ENCODE data around the gene NCR3LG1. TPM values are rescaled to one million over a fixed set of nuclear protein-coding genes. Genes with fewer than 3 reads are reported as not detected.

The NCR3LG1 gene
- total and polyA plus RNA-seq, 4 donors = 0.94 to 5.8 (median 2.2) TPM

GRCh38 chr11:17352950-17353820 is 1.6 kb downstream of the NCR3LG1 start:
- peak overlapping the region; percentile 31 to 58 for H3K9ac ChIP-seq (ENCODE audit: insufficient read depth in 1 of 2, low read length in 2 of 2)

GRCh38 chr11:17353821-17354600 is 2.4 kb downstream of the NCR3LG1 start:
- DNase-seq = peak in 1 of 3 donors; percentile 2
- WGBS, 2 donors = 7 to 10% methylated on average over 15 of the region's 15 CpGs
- Histone ChIP-seq H3K27ac (ENCODE audit: low read depth in 1 of 2, low read length in 1 of 2) (peak overlapping the region; percentile 45 to 62), H3K9ac (ENCODE audit: insufficient read depth in 1 of 2, low read length in 2 of 2) (peak overlapping the region; percentile 31 to 42), H3K4me1 (ENCODE audit: control insufficient read depth in 5 of 5, insufficient read depth in 5 of 5, low read length in 5 of 5) (peaks cover 0 to 15% (median 2%) of the 10 kb centered on the region in 5 donors), H3K36me3 (ENCODE audit: control insufficient read depth in 4 of 4, insufficient read depth in 4 of 4, low read length in 4 of 4) (peaks cover 0 to 3% (median under 1%) of the 10 kb centered on the region in 4 donors), H3K4me3 (peak overlapping the region; percentile 48), H3K27me3 (ENCODE audit: control insufficient read depth in 3 of 3, insufficient read depth in 3 of 3, low read length in 2 of 3) (peaks cover 0 to 27% (median 20%) of the 10 kb centered on the region in 3 donors), H3K9me3 (ENCODE audit: control insufficient read depth in 4 of 4, insufficient read depth in 3 of 4, low read length in 3 of 4) (no peaks in the 10 kb centered on the region)
- no peak for ATAC-seq (ENCODE audit: insufficient read depth, low FRiP score)
- no peak for TF ChIP-seq CTCF (IDR thresholded peaks at IDR 0.05; ENCODE audit: control extremely low read depth, extremely low read depth)

More at GRCh38 chr11:17352950-17353820, 1.6 kb downstream of the NCR3LG1 start:
- H3K4me3 ChIP-seq = peak overlapping the region; percentile 48
- no peak for TF ChIP-seq CTCF (IDR thresholded peaks at IDR 0.05; ENCODE audit: control extremely low read depth, extremely low read depth)
- 0 to 1% methylated on average over 65 to 69 of the region's 69 CpGs for WGBS, 2 donors
- peak overlapping the region; percentile 45 to 62 for H3K27ac ChIP-seq (ENCODE audit: low read depth in 1 of 2, low read length in 1 of 2)
- ATAC-seq (ENCODE audit: insufficient read depth, low FRiP score) = peak; percentile 50
- peaks cover 0 to 1% (median under 1%) of the 10 kb centered on the region in 4 donors for H3K36me3 ChIP-seq (ENCODE audit: control insufficient read depth in 4 of 4, insufficient read depth in 4 of 4, low read length in 4 of 4)
- H3K9me3 ChIP-seq (ENCODE audit: control insufficient read depth in 4 of 4, insufficient read depth in 3 of 4, low read length in 3 of 4) = no peaks in the 10 kb centered on the region
- DNase-seq = peak; percentile 84
- H3K4me1 ChIP-seq (ENCODE audit: control insufficient read depth in 5 of 5, insufficient read depth in 5 of 5, low read length in 5 of 5) = peaks cover 0 to 15% (median 2%) of the 10 kb centered on the region in 5 donors
- peaks cover 0 to 27% (median 20%) of the 10 kb centered on the region in 3 donors for H3K27me3 ChIP-seq (ENCODE audit: control insufficient read depth in 3 of 3, insufficient read depth in 3 of 3, low read length in 2 of 3)

GRCh38 chr11:17354601-17354991 is 3.0 kb downstream of the NCR3LG1 start:
- peak; percentile 51 for TF ChIP-seq CTCF (IDR thresholded peaks at IDR 0.05; ENCODE audit: control extremely low read depth, extremely low read depth)
- DNase-seq (peak; percentile 62 to 77 (median 77)), ATAC-seq (ENCODE audit: insufficient read depth, low FRiP score) (peak; percentile 44)
- Histone ChIP-seq H3K27ac (ENCODE audit: low read depth in 1 of 2, low read length in 1 of 2) (no peak overlapping the region), H3K9me3 (ENCODE audit: control insufficient read depth in 4 of 4, insufficient read depth in 3 of 4, low read length in 3 of 4) (no peaks in the 10 kb centered on the region), H3K4me1 (ENCODE audit: control insufficient read depth in 5 of 5, insufficient read depth in 5 of 5, low read length in 5 of 5) (peaks cover 0 to 15% (median 2%) of the 10 kb centered on the region in 5 donors), H3K9ac (ENCODE audit: insufficient read depth in 1 of 2, low read length in 2 of 2) (no peak overlapping the region), H3K4me3 (no peak overlapping the region), H3K36me3 (ENCODE audit: control insufficient read depth in 4 of 4, insufficient read depth in 4 of 4, low read length in 4 of 4) (peaks cover 0 to 3% (median under 1%) of the 10 kb centered on the region in 4 donors), H3K27me3 (ENCODE audit: control insufficient read depth in 3 of 3, insufficient read depth in 3 of 3, low read length in 2 of 3) (peaks cover 0 to 27% (median 20%) of the 10 kb centered on the region in 3 donors)
- WGBS, 2 donors = 58 to 63% methylated on average over 3 of the region's 3 CpGs
